PC-3 (cell line): ENCODE measurements around the gene SLCO2B1. TPM values are rescaled to one million over a fixed set of nuclear protein-coding genes. Genes with fewer than 3 reads are reported as not detected.
A peak's percentile ranks its signal among the peaks of the same experiment; 100 is the strongest.

ENCODE experiments used
- ATAC-seq: fragments of 200-7000 bp; cut with Tn5 transposase; 2 replicates; pipeline ENCODE4 v1.9.1; 2020; ENCODE audit warnings: mild to moderate bottlenecking, moderate library complexity
- BruUV-seq: library from RNA; stranded (reverse); fragments of 400-500 nt; replicated peaks from 2 replicates; lab custom pipeline; 2021; lab: Mats Ljungman, UMichigan
- CTCF ChIA-PET: fragments of 300-600 bp; sonication (Branson Sonifier 250); formaldehyde crosslinking; loops from one replicate; lab custom pipeline; 2022; ENCODE audit warnings: antibody characterized with exemption; lab: Charles Lee
- POLR2A ChIA-PET: fragments of 300-600 bp; sonication (Branson Sonifier 250); formaldehyde crosslinking; loops from one replicate; lab custom pipeline; 2022; ENCODE audit warnings: antibody characterized with exemption; ENCODE audit not compliant: unreplicated experiment; lab: Charles Lee
- DNase-seq: peaks from one replicate; pipeline ENCODE4 v3.0.0-alpha.2; 2015
- H2AFZ ChIP-seq: fragments of 300-600 bp; sonication (generic); 2 replicates; pipeline ENCODE4 v1.6.0; 2016; ENCODE audit warnings: antibody characterized with exemption, low read length
- H3F3A ChIP-seq: fragments of 300-600 bp; sonication (generic); one replicate; pipeline ENCODE4 v1.6.0; 2017; ENCODE audit warnings: antibody characterized with exemption, low read length, control low read depth, mild to moderate bottlenecking; ENCODE audit not compliant: unreplicated experiment
- H3K27ac ChIP-seq: fragments of 300-600 bp; sonication (generic); 2 replicates; pipeline ENCODE4 v1.5.1; 2016; ENCODE audit warnings: mild to moderate bottlenecking, low read length
- H3K27me3 ChIP-seq: fragments of 300-600 bp; sonication (generic); 2 replicates; pipeline ENCODE4 v1.6.1; 2016; ENCODE audit warnings: low read length, mixed read lengths
- H3K36me3 ChIP-seq: fragments of 300-600 bp; sonication (generic); 2 replicates; pipeline ENCODE4 v1.6.1; 2016; ENCODE audit warnings: low read depth, mixed run types, low read length, mixed read lengths
- H3K4me1 ChIP-seq: fragments of 300-600 bp; sonication (generic); 2 replicates; pipeline ENCODE4 v1.5.1; 2016; ENCODE audit warnings: low read length; ENCODE audit not compliant: insufficient read depth
- H3K4me2 ChIP-seq: fragments of 300-600 bp; sonication (generic); 2 replicates; pipeline ENCODE4 v1.6.0; 2016; ENCODE audit warnings: low read length
- H3K4me3 ChIP-seq: fragments of 300-600 bp; sonication (generic); 2 replicates; pipeline ENCODE4 v1.5.1; 2016; ENCODE audit warnings: mild to moderate bottlenecking, low read length, mixed read lengths
- H3K79me2 ChIP-seq: fragments of 300-600 bp; sonication (generic); 2 replicates; pipeline ENCODE4 v1.6.1; 2017; ENCODE audit warnings: low read length, mixed read lengths
- H3K9ac ChIP-seq: fragments of 300-600 bp; sonication (generic); 2 replicates; pipeline ENCODE4 v1.6.0; 2016; ENCODE audit warnings: mild to moderate bottlenecking, low read length
- H3K9me2 ChIP-seq: fragments of 300-600 bp; sonication (generic); replicated peaks from 2 replicates; pipeline ENCODE4 v1.6.1; 2016; ENCODE audit warnings: mixed run types, low read length, mixed read lengths
- H3K9me3 ChIP-seq: fragments of 300-600 bp; sonication (generic); 2 replicates; pipeline ENCODE4 v1.6.1; 2016; ENCODE audit warnings: low read length, mixed read lengths
- H4K20me1 ChIP-seq: fragments of 300-600 bp; sonication (generic); 2 replicates; pipeline ENCODE4 v1.6.1; 2016; ENCODE audit warnings: low read length, mixed read lengths
- EZH2 ChIP-seq: fragments of 300-600 bp; sonication (generic); IDR thresholded peaks from one replicate; pipeline ENCODE4 v1.6.1; 2017; ENCODE audit warnings: antibody characterized with exemption, mild to moderate bottlenecking, low read length; ENCODE audit not compliant: unreplicated experiment
- EZH2phosphoT487 ChIP-seq: fragments of 300-600 bp; sonication (generic); IDR thresholded peaks from 2 replicates; pipeline ENCODE4 v1.6.1; 2018; ENCODE audit warnings: mild to moderate bottlenecking, antibody characterized with exemption, low read length, borderline replicate concordance
- intact Hi-C: fragments of 100-400 bp; cut with micrococcal nuclease; formaldehyde crosslinking; loops from 2 replicates; pipeline ENCODE4 v1.9.0; 2023
- total RNA-seq: library from RNA; depleted of rRNA; stranded (reverse); fragments of >200 nt; gene quantifications from 2 replicates; pipeline ENCODE4 v1.2.3, GENCODE V29; 2014
- TF ChIP-seq, protein P1 (sequence below): fragments of 300-600 bp; sonication (generic); conservative IDR thresholded peaks from 2 replicates; pipeline ENCODE4 v1.5.1; 2017; ENCODE audit warnings: antibody characterized with exemption, low read depth, mild to moderate bottlenecking, low read length

Gene SLCO2B1
- total RNA-seq, 1 experiment from 2014 or later = not detected

DNA sequence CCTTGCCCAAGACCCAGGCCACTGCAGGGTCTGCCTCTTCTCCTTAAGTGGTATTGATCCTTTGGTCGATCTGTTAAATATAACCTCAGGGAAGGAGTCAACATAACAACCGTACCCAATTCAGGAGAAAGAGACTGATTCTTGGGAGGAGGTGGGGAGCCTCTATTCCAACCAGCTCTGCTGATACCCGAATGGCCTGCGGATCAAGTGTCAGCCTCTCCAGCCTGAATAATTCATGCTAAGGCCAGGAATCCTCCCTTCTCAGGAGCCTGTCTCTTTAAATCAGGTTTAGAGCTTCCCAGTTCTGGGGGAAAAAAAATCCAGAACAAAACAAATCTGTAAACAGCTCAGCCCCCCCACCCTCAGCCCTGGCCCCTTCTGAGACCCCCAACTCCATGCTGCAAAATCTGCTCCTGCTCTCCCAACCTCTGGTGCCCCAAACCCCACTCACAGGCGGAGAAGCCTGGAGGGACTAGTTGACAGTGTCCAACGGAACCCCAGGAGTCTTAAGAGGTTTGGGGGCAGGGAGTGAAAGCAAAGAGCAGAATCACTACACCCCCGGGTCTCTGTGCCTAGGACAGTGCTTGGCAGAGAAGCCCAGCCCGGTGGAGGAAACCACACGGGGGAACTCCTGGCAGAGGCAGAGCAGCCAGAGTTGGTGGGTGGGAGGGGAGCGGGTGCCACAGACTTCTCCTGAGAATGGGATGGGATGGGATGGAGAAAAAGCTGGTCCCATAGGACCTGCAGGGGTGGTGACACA lies 88.8 kb downstream of the SLCO2B1 start:
- no TSS peak for BruUV-seq
- H3K4me2 ChIP-seq = no peak overlapping the region
- POLR2A ChIA-PET = interaction anchor here (0.6 kb wide), 1 partner anchor 285 kb away, joined by 3 read pairs; no protein-coding TSS in a partner anchor
- intact Hi-C loops = no loop called here
- H3K4me3 ChIP-seq = no peak overlapping the region
- H4K20me1 ChIP-seq = no peaks in the 10 kb centered on the region
- H3K4me1 ChIP-seq = peaks cover 4% of the 10 kb centered on the region; the same call in 1 of the 2 replicates
- ATAC-seq (no peak), DNase-seq (no peak)
- H3K9me2 ChIP-seq = no peaks in the 10 kb centered on the region
- no peaks in the 10 kb centered on the region for H3K9me3 ChIP-seq
- TF ChIP-seq EZH2phosphoT487 (no peak), EZH2 (no peak)
- no peak overlapping the region for H3K27ac ChIP-seq
- H2AFZ ChIP-seq = no peak overlapping the region
- H3K79me2 ChIP-seq = no peaks in the 10 kb centered on the region
- peaks cover 46% of the 10 kb centered on the region for H3K27me3 ChIP-seq
- H3K9ac ChIP-seq = no peak overlapping the region
- H3K36me3 ChIP-seq = no peaks in the 10 kb centered on the region
- no peaks in the 10 kb centered on the region for H3F3A ChIP-seq
- CTCF ChIA-PET = no interaction called here

DNA sequence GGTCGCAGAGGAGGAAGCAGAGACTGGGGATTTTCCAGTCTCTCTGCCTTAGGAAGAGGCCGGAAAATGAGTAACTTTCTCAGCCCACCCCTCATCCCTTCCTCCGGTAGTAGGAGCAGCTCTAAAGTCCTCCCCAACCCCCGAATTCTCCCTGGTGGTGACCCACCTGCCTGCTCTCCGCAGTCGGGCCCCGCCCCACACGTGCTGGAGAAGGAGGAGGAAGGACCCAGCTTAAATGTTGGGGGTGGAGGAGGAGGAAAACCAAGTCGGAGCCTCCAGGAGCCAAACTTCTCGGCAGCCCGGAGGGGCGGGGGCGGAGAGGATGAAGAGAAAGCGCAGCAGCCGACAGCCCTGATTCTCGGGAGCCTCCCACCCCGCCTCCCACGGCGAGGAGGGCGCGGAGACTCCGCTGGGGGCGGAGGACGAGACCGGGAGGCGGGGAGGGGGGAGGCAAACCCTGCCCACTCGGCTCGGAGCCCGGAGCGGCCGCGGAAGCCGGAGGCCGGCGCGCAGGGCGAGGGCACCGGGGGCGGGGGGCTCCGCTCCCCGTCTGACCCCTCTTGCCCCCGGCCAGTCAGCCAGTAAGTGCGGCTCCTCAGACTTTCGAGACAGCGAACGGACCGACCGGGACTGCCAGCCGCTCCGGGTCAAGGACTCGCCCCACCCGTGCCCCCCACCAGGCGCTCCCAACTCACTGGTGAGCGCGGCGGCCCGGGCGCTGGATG lies 89.6 kb downstream of the SLCO2B1 start, which contains the start of gene TPBGL:
Gene TPBGL (plus strand): TSS at position 464 of the 725 bp plus-strand sequence. CDS start 276 bp downstream, outside the sequence.
- no peak within 1 kb of the TSS for H3K27ac ChIP-seq
- no peaks in the 10 kb centered on the region for H3F3A ChIP-seq
- peak within 1 kb of the TSS; percentile 83; the same call in 1 of the 2 replicates for H3K4me2 ChIP-seq
- CTCF ChIA-PET = interaction anchor here (0.6 kb wide), 1 partner anchor 101 kb away, joined by 15 read pairs; no protein-coding TSS in a partner anchor
- H3K4me1 ChIP-seq = peaks cover 4% of the 10 kb centered on the region; the same call in 1 of the 2 replicates
- BruUV-seq = no TSS peak
- H3K4me3 ChIP-seq = no peak within 1 kb of the TSS; the same call in 1 of the 2 replicates
- DNase-seq = no peak
- H3K27me3 ChIP-seq = peaks cover 53% of the 10 kb centered on the region
- H4K20me1 ChIP-seq = no peaks in the 10 kb centered on the region
- intact Hi-C loops = no loop called here
- H3K79me2 ChIP-seq = no peaks in the 10 kb centered on the region
- no peaks in the 10 kb centered on the region for H3K36me3 ChIP-seq
- no peak within 1 kb of the TSS for H3K9ac ChIP-seq
- POLR2A ChIA-PET = interaction anchor here (0.6 kb wide), 1 partner anchor 284 kb away, joined by 3 read pairs; no protein-coding TSS in a partner anchor
- H2AFZ ChIP-seq = no peak within 1 kb of the TSS
- H3K9me3 ChIP-seq = no peaks in the 10 kb centered on the region
- H3K9me2 ChIP-seq = no peaks in the 10 kb centered on the region
- ATAC-seq = no peak
- TF ChIP-seq EZH2 (no peak), EZH2phosphoT487 (no peak)
- TF ChIP-seq, protein P1, sequence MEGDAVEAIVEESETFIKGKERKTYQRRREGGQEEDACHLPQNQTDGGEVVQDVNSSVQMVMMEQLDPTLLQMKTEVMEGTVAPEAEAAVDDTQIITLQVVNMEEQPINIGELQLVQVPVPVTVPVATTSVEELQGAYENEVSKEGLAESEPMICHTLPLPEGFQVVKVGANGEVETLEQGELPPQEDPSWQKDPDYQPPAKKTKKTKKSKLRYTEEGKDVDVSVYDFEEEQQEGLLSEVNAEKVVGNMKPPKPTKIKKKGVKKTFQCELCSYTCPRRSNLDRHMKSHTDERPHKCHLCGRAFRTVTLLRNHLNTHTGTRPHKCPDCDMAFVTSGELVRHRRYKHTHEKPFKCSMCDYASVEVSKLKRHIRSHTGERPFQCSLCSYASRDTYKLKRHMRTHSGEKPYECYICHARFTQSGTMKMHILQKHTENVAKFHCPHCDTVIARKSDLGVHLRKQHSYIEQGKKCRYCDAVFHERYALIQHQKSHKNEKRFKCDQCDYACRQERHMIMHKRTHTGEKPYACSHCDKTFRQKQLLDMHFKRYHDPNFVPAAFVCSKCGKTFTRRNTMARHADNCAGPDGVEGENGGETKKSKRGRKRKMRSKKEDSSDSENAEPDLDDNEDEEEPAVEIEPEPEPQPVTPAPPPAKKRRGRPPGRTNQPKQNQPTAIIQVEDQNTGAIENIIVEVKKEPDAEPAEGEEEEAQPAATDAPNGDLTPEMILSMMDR = no peak
